ENCODE results near the gene TAOK1. TPM values are rescaled to one million over a fixed set of nuclear protein-coding genes. Genes with fewer than 3 reads are reported as not detected.

TAOK1 gene
- total and polyA plus RNA-seq, 10 of the 15 experiments (the other 5 are each of a cell fraction or from before 2014, with no cell fraction given), result 2.0 to 27.1 (median 11.8) TPM

- TSS peak; percentile 18 for BruUV-seq (replicated peaks)
- no peaks in the 10 kb centered on the region for H4K20me1 ChIP-seq (ENCODE audit: control insufficient read depth, insufficient read depth)
- CTCF ChIA-PET, result interaction anchor here (0.8 to 1.6 kb wide), 3 partner anchors 64 to 285 kb away, joined by 4 to 9 read pairs (median 5); no protein-coding TSS in a partner anchor
These were observed 43.4 kb downstream of the TAOK1 start for GRCh38 chr17:29433541-29433940.

More at GRCh38 chr17:29433541-29433940, 43.4 kb downstream of the TAOK1 start:
- ATAC-seq (peak; percentile 85), DNase-seq (ENCODE audit: low read depth, low spot score) (no peak), FAIRE-seq (no peak)
- peaks cover 42% of the 10 kb centered on the region for H3K79me2 ChIP-seq (ENCODE audit: control insufficient read depth, insufficient read depth, low read length)
- H3K27ac ChIP-seq (ENCODE audit: control insufficient read depth, insufficient read depth), result peak overlapping the region; percentile 83
- intact Hi-C loops (cut with micrococcal nuclease; ENCODE audit: unreplicated experiment) (no loop called here), in situ Hi-C loops (cut with MboI) (no loop called here)
- peak overlapping the region; percentile 94 for H3K4me2 ChIP-seq (ENCODE audit: control insufficient read depth, insufficient read depth)
- POLR2A ChIA-PET, result interaction anchor here (0.5 to 0.7 kb wide), 3 partner anchors 19 to 441 kb away, joined by 3 to 5 read pairs (median 4); no protein-coding TSS in a partner anchor
- H3K4me3 ChIP-seq, result peak overlapping the region; percentile 59; the same call in 1 of the 2 replicates
- 43% methylated on average over 4 of the region's 4 CpGs for WGBS (ENCODE audit: insufficient coverage, insufficient replicate concordance, low lambda C conversion rate, missing lambda C conversion rate)
- H3K4me1 ChIP-seq (ENCODE audit: control insufficient read depth, insufficient read depth, low read length), result peaks cover 15% of the 10 kb centered on the region
- H3K9me3 ChIP-seq (replicated peaks; ENCODE audit: control insufficient read depth, insufficient read depth, low read length), result no peaks in the 10 kb centered on the region; the same call in 2 of the 3 replicates
- H3K9ac ChIP-seq (ENCODE audit: control insufficient read depth, insufficient read depth, low read length), result peak overlapping the region; percentile 58
- SMC1A ChIA-PET (ENCODE audit: uncharacterized antibody, unreplicated experiment), result interaction anchor here (0.6 to 1.8 kb wide), 3 partner anchors 11 to 21 kb away, joined by 3 to 5 read pairs (median 4); no protein-coding TSS in a partner anchor
- peaks cover 1 to 3% of the 10 kb centered on the region in 2 experiments; a peak in 3 of 4 replicates for H3K36me3 ChIP-seq (ENCODE audit: control insufficient read depth in 2 of 2, insufficient read depth in 2 of 2, low read length in 1 of 2)
- peak overlapping the region; percentile 67 for H2AFZ ChIP-seq (ENCODE audit: control insufficient read depth, low read depth, low read length)
- TF ChIP-seq POU2F2 (IDR thresholded peaks at IDR 0.05; ENCODE audit: borderline replicate concordance, low read depth, low read length) (0 out of 3 replicates have a peak, but pooled peaks have one; percentile 19), E2F4 (IDR thresholded peaks at IDR 0.05; ENCODE audit: low read depth, low read length) (peak; percentile 81), PKNOX1 (IDR thresholded peaks at IDR 0.05) (peak; percentile 63; the same call in 1 of the 2 replicates), GABPA (IDR thresholded peaks at IDR 0.05; ENCODE audit: low read depth) (peak; percentile 49; the same call in 1 of the 2 replicates), EED (IDR thresholded peaks at IDR 0.05; ENCODE audit: low read depth) (peak; percentile 56; the same call in 1 of the 2 replicates), SIX5 (IDR thresholded peaks at IDR 0.05; ENCODE audit: low read depth, low read length, severe bottlenecking) (no peak), PBX3 (IDR thresholded peaks at IDR 0.05; ENCODE audit: insufficient replicate concordance, low read depth, low read length) (peak; percentile 36), SPI1 (IDR thresholded peaks at IDR 0.05; ENCODE audit: borderline replicate concordance, insufficient read depth, low read depth, low read length) (peak; percentile 54; the same call in 1 of the 2 replicates), ASH2L (IDR thresholded peaks at IDR 0.05; ENCODE audit: borderline replicate concordance, low read depth) (no peak), IKZF2 (IDR thresholded peaks at IDR 0.05) (peak in 1 of 2 experiments; percentile 19; a peak in 1 of 4 replicates), IRF4 (IDR thresholded peaks at IDR 0.05; ENCODE audit: low read depth, low read length) (0 out of 2 replicates have a peak, but pooled peaks have one; percentile 21)
- RAD21 ChIA-PET (ENCODE audit: unreplicated experiment), result interaction anchor here (1.1 kb wide), 1 partner anchor 140 kb away, joined by 4 read pairs; no protein-coding TSS in a partner anchor
- H3K27me3 ChIP-seq (replicated peaks in 1 of 2; ENCODE audit: control insufficient read depth in 2 of 2, insufficient read depth in 2 of 2, low read length in 1 of 2), result no peaks in the 10 kb centered on the region

Data from GM12878 (cell line).